Smooth muscle cell (in vitro differentiated cells): ENCODE data around the gene TPX2. TPM values are rescaled to one million over a fixed set of nuclear protein-coding genes. Genes with fewer than 3 reads are reported as not detected.

Experiments
- DNase-seq: peaks from one replicate; lab custom pipeline; 2025; ENCODE audit not compliant: unreplicated experiment; lab: John Stamatoyannopoulos, UW
- H2AFZ ChIP-seq: fragments of 200-600 bp; sonication (generic); 2 replicates; pipeline ENCODE4 v1.6.0; 2016; ENCODE audit warnings: antibody characterized with exemption, low read depth, mild to moderate bottlenecking
- H3F3A ChIP-seq: fragments of 200-600 bp; sonication (generic); 2 replicates; pipeline ENCODE4 v1.6.0; 2017; ENCODE audit warnings: antibody characterized with exemption, low read depth
- H3K27ac ChIP-seq: fragments of 200-600 bp; sonication (generic); 2 replicates; pipeline ENCODE4 v1.5.1; 2016; ENCODE audit warnings: low read depth, mild to moderate bottlenecking
- H3K27me3 ChIP-seq: fragments of 200-600 bp; sonication (generic); 2 replicates; pipeline ENCODE4 v1.6.1; 2016; ENCODE audit warnings: low read depth, mild to moderate bottlenecking
- H3K36me3 ChIP-seq: fragments of 200-600 bp; sonication (generic); 2 replicates; pipeline ENCODE4 v1.5.1; 2016; ENCODE audit warnings: low read depth
- H3K4me1 ChIP-seq: fragments of 200-600 bp; sonication (generic); 2 replicates; pipeline ENCODE4 v1.5.1; 2016; ENCODE audit warnings: low read depth
- H3K4me2 ChIP-seq: fragments of 200-600 bp; sonication (generic); 2 replicates; pipeline ENCODE4 v1.6.0; 2016; ENCODE audit warnings: mild to moderate bottlenecking
- H3K4me3 ChIP-seq: fragments of 200-600 bp; sonication (generic); 2 replicates; pipeline ENCODE4 v1.5.1; 2016; ENCODE audit warnings: mild to moderate bottlenecking
- H3K79me2 ChIP-seq: fragments of 200-600 bp; sonication (generic); 2 replicates; pipeline ENCODE4 v1.6.0; 2016; ENCODE audit warnings: low read depth, mild to moderate bottlenecking
- H3K9ac ChIP-seq: fragments of 200-600 bp; sonication (generic); 2 replicates; pipeline ENCODE4 v1.6.0; 2016; ENCODE audit warnings: low read depth
- H3K9me3 ChIP-seq: fragments of 200-600 bp; sonication (generic); replicated peaks from 2 replicates; pipeline ENCODE4 v1.5.1; 2016; ENCODE audit warnings: low read depth
- H4K20me1 ChIP-seq: fragments of 200-600 bp; sonication (generic); 2 replicates; pipeline ENCODE4 v1.6.0; 2016; ENCODE audit warnings: low read depth
- CTCF ChIP-seq: fragments of 200-600 bp; sonication (generic); IDR thresholded peaks from 2 replicates; pipeline ENCODE4 v1.5.1; 2017; ENCODE audit warnings: borderline replicate concordance, mild to moderate bottlenecking, antibody characterized with exemption; ENCODE audit not compliant: insufficient read depth, poor library complexity, severe bottlenecking
- WGBS: methylation state at CpG from one replicate; pipeline ENCODE4 v1.1.7; 2016; ENCODE audit warnings: low lambda C conversion rate; 5-methylcytosine and 5-hydroxymethylcytosine counted together
- polyA plus RNA-seq: library from polyadenylated mRNA; unstranded; fragments of >200 nt; fragmentation: Nextera tagmentation; extraction: Ambion mirVana; gene quantifications from 2 replicates; pipeline ENCODE4 v1.2.1, GENCODE V29; 2016
- total RNA-seq: library from RNA; depleted of rRNA; stranded (reverse); fragments of >200 nt; gene quantifications from 2 replicates; pipeline ENCODE4 v1.2.3, GENCODE V29; 2014

The TPX2 gene
- total and polyA plus RNA-seq, 2 experiments from 2014 or later: 21.7 to 24.5 TPM

DNA sequence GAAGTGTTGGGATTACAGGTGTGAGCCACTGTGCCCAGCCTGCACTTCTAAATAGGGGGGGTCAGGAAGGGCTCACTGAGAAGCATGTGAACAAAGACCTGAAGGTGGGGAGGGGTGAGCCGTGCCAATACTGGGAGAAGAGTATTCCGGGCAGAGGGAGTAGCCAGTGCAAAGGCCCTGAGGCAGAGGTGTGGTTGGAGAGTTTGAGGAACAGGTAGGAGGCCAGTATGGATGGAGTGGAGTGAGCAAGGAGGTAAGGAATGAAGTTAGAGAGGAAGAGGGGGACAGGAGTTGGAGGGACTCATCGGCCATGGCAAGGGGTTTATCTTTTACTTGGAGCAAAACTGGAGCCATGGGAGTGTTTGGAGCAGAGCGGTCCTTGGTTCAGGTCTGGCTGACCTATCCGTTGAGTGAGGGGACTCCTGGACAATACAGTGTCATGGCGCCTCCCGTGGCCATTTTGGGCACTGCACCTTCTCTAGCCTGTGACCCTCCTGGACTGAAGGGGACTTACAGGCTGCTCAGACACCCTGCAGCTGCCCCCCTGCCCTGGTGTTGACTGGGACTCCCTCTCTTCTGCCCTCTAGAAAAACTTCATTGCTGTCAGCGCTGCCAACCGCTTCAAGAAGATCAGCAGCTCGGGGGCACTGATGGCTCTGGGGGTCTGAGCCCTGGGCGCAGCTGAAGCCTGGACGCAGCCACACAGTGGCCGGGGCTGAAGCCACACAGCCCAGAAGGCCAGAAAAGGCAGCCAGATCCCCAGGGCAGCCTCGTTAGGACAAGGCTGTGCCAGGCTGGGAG, 94.2 kb downstream of the TPX2 start:
- H3K79me2 ChIP-seq: no peaks in the 10 kb centered on the region
- no peak overlapping the region for H3K27ac ChIP-seq
- peak; percentile 25 for DNase-seq
- no peaks in the 10 kb centered on the region for H3K9me3 ChIP-seq
- H2AFZ ChIP-seq: no peak overlapping the region
- no peak overlapping the region for H3K4me2 ChIP-seq
- no peaks in the 10 kb centered on the region for H3K27me3 ChIP-seq
- peak; percentile 94 for TF ChIP-seq CTCF
- H3F3A ChIP-seq: peaks cover 29% of the 10 kb centered on the region
- no peak overlapping the region for H3K4me3 ChIP-seq
- peaks cover 20% of the 10 kb centered on the region for H3K4me1 ChIP-seq
- no peaks in the 10 kb centered on the region for H3K36me3 ChIP-seq
- H3K9ac ChIP-seq: no peak overlapping the region
- no peaks in the 10 kb centered on the region for H4K20me1 ChIP-seq
- 65% methylated on average over 14 of the region's 14 CpGs for WGBS

DNA sequence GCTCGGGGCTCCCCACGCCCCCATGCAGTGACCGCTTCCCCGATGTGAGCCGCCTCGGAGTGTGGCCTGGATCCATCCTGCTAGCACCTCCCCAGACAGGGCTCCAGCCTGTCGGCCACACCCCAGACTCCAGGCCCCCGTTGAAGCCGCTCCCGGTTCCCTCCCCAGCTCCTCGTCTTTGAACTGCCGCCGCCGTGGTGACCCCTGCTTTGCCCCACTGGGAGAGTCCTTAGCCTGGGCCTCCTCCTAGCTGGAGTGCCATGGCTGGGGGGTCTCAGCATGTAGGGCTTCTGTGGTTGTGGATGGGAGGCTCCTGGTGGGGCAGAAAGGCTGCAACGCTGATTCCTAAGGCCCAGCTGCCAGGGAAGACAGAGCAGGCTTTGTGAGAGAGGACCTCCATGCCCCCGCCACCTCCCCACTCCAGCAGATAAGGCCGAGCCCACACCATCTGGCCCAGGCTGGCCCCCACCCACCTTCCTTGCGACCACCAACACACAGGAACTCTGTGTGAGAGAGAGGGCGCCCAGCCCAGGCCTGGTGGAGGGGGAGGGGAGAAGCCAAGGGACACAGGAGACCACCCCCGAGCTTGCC, 94.9 kb downstream of the TPX2 start:
- no peaks in the 10 kb centered on the region for H3K36me3 ChIP-seq
- no peak overlapping the region for H3K4me2 ChIP-seq
- H3K79me2 ChIP-seq: no peaks in the 10 kb centered on the region
- no peaks in the 10 kb centered on the region for H3K27me3 ChIP-seq
- no peaks in the 10 kb centered on the region for H3K9me3 ChIP-seq
- H3K27ac ChIP-seq: no peak overlapping the region
- H3K9ac ChIP-seq: no peak overlapping the region
- H4K20me1 ChIP-seq: no peaks in the 10 kb centered on the region
- no peak overlapping the region for H2AFZ ChIP-seq
- peaks cover 21% of the 10 kb centered on the region for H3K4me1 ChIP-seq
- WGBS: 63% methylated on average over 19 of the region's 20 CpGs
- no peak for TF ChIP-seq CTCF
- DNase-seq: no peak
- H3F3A ChIP-seq: peaks cover 32% of the 10 kb centered on the region
- H3K4me3 ChIP-seq: no peak overlapping the region

GRCh38 chr20:31835554-31835953, 96.5 kb downstream of the TPX2 start:
- Histone ChIP-seq H3K4me3 (no peak overlapping the region), H3K36me3 (no peaks in the 10 kb centered on the region), H4K20me1 (no peaks in the 10 kb centered on the region), H3K9ac (no peak overlapping the region), H3K4me2 (no peak overlapping the region), H3K27me3 (no peaks in the 10 kb centered on the region), H3F3A (peaks cover 32% of the 10 kb centered on the region), H3K4me1 (peaks cover 21% of the 10 kb centered on the region), H2AFZ (no peak overlapping the region), H3K9me3 (no peaks in the 10 kb centered on the region), H3K27ac (no peak overlapping the region), H3K79me2 (no peaks in the 10 kb centered on the region)
- no peak for DNase-seq
- no peak for TF ChIP-seq CTCF
- 79% methylated on average over 9 of the region's 9 CpGs for WGBS
